SK-N-SH treated with all-trans-retinoic acid at 6 μM for 48 hours (cell line): ENCODE results near the gene CP.

Source experiments
- ARNTL ChIP-seq: fragments of 450-650 bp; formaldehyde crosslinking; IDR thresholded peaks from 2 replicates; pipeline ENCODE4 v1.5.0; 2020; ENCODE audit warnings: low read depth, mild to moderate bottlenecking, moderate library complexity, borderline replicate concordance
- CSRNP3 ChIP-seq: fragments of 250-450 bp; sonication (Bioruptor Pico); IDR thresholded peaks from 2 replicates; pipeline ENCODE4 v1.5.1; 2021; ENCODE audit warnings: mild to moderate bottlenecking, moderate library complexity
- ESRRG ChIP-seq: fragments of 250-450 bp; sonication (Bioruptor Pico); IDR thresholded peaks from 2 replicates; pipeline ENCODE4 v1.6.1; 2021; ENCODE audit warnings: mild to moderate bottlenecking
- OSR1 ChIP-seq: fragments of 250-450 bp; sonication (Bioruptor Pico); IDR thresholded peaks from 2 replicates; pipeline ENCODE4 v1.8.0; 2022; ENCODE audit warnings: moderate library complexity, mild to moderate bottlenecking, inconsistent platforms
- RARB ChIP-seq: fragments of 250-450 bp; sonication (Bioruptor Pico); IDR thresholded peaks from 2 replicates; pipeline ENCODE4 v1.8.0; 2021; ENCODE audit warnings: mild to moderate bottlenecking, moderate library complexity
- ZFP3 ChIP-seq: fragments of 250-450 bp; sonication (Bioruptor Pico); IDR thresholded peaks from 2 replicates; pipeline ENCODE4 v1.5.0; 2020; ENCODE audit warnings: mild to moderate bottlenecking, moderate library complexity
- ZNF565 ChIP-seq: fragments of 450-650 bp; formaldehyde crosslinking; conservative IDR thresholded peaks from 2 replicates; pipeline ENCODE4 v1.5.0; 2020; ENCODE audit warnings: low read depth, mild to moderate bottlenecking, moderate library complexity
- TF ChIP-seq, protein P1 (sequence below): fragments of 250-450 bp; sonication (Bioruptor Pico); IDR thresholded peaks from 2 replicates; pipeline ENCODE4 v1.8.0; 2020; ENCODE audit warnings: mild to moderate bottlenecking, moderate library complexity, borderline replicate concordance

GRCh38 chr3:149207475-149207874, 14.2 kb downstream of the CP start:
- TF ChIP-seq ESRRG (CRISPR knock-in tag) (no peak), ZFP3 (no peak), ARNTL (CRISPR knock-in tag) (no peak), ZNF565 (CRISPR knock-in tag) (no peak), CSRNP3 (CRISPR knock-in tag) (no peak), OSR1 (CRISPR knock-in tag) (no peak), RARB (CRISPR knock-in tag) (no peak)
- TF ChIP-seq, protein P1, sequence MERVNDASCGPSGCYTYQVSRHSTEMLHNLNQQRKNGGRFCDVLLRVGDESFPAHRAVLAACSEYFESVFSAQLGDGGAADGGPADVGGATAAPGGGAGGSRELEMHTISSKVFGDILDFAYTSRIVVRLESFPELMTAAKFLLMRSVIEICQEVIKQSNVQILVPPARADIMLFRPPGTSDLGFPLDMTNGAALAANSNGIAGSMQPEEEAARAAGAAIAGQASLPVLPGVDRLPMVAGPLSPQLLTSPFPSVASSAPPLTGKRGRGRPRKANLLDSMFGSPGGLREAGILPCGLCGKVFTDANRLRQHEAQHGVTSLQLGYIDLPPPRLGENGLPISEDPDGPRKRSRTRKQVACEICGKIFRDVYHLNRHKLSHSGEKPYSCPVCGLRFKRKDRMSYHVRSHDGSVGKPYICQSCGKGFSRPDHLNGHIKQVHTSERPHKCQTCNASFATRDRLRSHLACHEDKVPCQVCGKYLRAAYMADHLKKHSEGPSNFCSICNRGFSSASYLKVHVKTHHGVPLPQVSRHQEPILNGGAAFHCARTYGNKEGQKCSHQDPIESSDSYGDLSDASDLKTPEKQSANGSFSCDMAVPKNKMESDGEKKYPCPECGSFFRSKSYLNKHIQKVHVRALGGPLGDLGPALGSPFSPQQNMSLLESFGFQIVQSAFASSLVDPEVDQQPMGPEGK (CRISPR knock-in tag) = no peak
